GM19467 (cell line): ENCODE results near the gene CCDC141.
A peak's percentile ranks its signal among the peaks of the same experiment; 100 is the strongest.
"Not testable (repeated sequence)": the region's sequence is repeated elsewhere in the genome, so short reads cannot be mapped to it uniquely, and the experiment has no call there.

Source experiments
- ATAC-seq: cut with Tn5 transposase; IDR thresholded peaks from one replicate; pipeline ENCODE4 v1.9.1; 2021; ENCODE audit warnings: mild to moderate bottlenecking, moderate library complexity; ENCODE audit not compliant: unreplicated experiment

The CCDC141 gene

DNA sequence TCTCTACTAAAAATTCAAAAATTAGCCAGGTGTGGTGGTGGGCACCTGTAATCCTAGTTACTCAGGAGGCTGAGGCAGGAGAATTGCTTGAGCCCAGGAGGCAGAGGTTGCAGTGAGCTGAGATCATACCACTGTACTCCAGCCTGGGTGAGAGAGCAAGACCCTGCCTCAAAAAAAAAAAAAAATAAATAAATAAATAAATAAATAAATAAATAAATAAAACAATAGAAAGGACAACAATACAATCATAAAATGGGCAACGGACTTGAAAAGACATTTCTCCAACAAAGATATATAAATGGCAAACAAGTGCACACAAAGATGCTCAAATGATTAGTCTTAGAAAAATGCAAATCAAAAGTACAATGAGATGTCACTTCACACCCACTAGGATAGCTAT lies 60.5 kb downstream of the CCDC141 start:
- not testable (repeated sequence) for ATAC-seq

GRCh38 chr2:178982652-178983051 lies 67.3 kb downstream of the CCDC141 start:
- ATAC-seq, result not testable (repeated sequence)

- no peak for ATAC-seq
Observed at GRCh38 chr2:178980815-178981214, 69.1 kb downstream of the CCDC141 start.

GRCh38 chr2:178978667-178979066 lies 71.3 kb downstream of the CCDC141 start:
- ATAC-seq, result no peak

GRCh38 chr2:178976351-178976750 lies 73.6 kb downstream of the CCDC141 start:
- no peak for ATAC-seq

- no peak for ATAC-seq
Observed at GRCh38 chr2:178962805-178963433, 87.0 kb downstream of the CCDC141 start.

- no peak for ATAC-seq
Observed at GRCh38 chr2:178962152-178962551, 87.8 kb downstream of the CCDC141 start.

GRCh38 chr2:178954049-178954448 lies 95.9 kb downstream of the CCDC141 start:
- no peak for ATAC-seq

DNA sequence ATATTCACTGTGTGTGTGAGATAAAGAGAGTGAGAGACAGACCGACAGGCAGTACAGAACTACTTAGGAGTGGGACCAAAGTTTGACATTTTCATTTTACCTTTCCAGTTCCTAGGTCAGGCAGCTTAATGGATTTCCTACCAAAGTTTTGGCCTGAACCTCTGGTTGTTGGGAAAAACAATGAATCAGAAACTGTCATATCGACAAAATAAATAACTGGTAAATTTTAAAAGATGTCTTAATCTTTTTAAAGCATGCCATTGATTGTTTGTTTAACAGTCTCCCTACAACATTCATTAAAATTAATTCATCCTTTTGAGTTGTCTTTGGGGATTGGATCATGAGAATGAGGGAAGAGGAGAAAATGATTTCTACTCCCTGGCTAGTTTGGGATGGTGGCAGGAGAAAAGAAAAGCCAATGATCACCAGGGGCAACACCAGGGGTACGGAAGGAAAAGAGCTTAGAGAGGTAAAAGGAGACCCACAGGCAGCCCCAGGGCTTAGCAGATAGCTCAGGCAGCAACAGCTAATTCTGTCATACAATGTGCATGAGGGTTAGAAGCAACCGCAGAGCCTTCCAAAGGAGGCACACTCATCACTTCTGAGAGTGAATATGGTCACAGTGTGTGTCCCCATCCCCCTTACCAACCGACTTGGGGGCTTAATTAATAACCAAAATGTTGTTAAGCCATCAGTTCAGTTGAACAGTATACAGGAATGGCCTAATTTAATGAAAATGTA lies 98.5 kb downstream of the CCDC141 start:
- ATAC-seq, result no peak

DNA sequence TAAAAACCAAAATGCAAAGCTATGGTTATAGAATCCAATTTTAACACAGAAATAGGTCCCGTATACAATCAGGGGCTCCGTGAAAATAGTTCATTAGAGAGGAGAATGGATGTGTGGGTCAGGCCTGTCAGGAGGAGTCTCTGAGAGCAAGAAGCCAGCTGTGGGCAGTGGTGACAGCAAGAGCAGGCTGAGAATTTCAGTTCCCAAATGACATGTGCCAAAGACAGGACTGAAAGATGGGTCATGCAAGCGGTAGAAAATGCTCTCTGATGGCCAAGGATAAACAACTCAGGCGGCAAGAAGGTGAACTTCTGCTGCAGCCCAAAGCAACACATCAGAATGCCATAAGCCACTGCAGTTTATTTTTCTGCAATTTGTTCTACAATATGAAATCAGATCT lies 100.4 kb downstream of the CCDC141 start:
- ATAC-seq, result no peak

DNA sequence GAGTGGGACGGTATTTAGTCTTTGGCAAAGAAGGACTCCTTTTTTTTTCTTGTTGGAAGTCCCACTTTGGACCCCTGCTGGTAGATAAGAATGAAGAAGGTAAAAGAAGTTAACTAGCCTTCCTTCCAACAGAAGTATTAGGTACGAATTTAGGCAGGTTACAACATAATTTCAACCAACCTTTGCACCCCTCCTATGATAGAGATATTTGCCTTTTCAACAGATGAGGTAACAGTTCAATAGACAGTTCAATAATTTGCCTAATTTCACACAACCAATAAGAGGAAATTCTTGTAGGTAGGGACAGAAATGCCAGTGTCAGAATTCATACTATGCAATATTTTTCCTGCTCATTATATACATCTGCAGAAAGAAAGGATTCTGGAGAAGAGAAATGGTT lies 100.8 kb downstream of the CCDC141 start:
- ATAC-seq, result no peak

DNA sequence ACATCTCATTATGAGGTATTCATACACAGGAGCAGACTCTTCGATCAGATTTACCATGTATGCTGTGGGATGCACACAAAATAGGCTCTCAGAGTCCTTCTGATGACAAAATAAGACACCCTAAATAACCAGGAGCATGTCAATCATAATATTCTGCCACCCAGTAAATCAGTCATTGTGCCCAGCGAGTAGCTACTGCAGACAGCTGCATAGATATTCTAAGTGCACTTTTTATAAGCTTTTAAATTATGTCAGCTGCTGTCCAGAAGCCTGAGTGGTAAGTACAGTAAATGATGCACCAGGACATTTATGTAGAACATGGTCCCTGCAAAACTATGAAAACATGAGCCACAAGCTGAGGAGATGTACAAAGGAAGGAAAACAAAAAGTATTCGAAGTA lies 102.9 kb downstream of the CCDC141 start:
- no peak for ATAC-seq

DNA sequence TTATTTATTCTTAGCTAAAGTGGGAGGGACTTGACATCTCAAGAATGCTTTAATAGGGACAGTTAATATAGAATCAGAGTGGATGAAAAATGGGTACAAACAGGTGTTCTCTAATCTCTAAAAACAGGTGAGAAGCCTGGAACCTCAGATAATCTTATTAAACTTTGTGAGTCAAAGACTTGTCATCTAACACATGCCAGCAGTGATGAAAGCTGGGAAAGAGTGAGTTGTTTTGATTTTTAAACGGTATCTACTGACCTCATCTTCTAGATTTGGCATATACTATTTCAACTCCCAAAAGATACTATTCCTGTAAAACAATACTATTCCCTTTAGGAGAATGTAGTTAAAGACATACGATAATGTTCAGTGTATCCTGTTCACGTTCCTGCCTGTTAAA lies 103.4 kb downstream of the CCDC141 start:
- no peak for ATAC-seq

DNA sequence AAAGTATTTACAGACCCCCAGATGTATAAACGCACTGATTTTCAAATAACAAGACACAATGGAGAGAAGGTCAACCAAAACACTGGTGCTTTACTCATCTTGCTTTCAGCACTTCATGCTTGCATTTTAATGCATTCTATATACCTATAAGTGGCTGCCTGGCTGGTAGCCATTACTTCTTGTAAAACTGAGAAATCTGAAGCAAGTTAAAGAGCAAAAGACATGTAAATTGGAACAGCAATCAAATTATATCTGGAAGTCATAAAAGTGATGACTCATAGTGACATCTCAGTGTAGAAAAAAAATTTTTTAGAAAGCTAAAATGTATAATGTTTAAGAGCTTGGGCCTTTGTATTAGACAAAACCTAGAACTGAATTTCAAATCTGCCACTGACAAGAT lies 106.2 kb downstream of the CCDC141 start:
- ATAC-seq, result no peak

DNA sequence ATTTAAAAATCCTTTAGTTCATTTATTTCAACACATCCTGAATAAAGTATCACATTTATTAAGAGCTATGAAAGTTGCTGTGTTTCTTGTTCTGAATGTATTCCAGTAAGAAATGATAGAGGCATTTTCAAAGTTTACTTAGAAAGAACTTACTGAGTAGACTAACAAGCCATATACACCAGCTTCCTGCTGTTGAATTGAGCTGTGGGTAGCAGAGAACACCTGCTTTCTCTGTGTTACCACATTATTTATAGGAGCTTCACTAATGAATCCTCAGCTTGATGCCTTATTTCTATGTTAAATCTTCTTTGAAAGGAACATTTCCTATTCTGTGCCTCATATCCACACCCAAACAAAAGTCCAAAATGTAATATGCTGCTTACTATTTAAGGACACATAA lies 115.4 kb downstream of the CCDC141 start:
- ATAC-seq, result no peak

DNA sequence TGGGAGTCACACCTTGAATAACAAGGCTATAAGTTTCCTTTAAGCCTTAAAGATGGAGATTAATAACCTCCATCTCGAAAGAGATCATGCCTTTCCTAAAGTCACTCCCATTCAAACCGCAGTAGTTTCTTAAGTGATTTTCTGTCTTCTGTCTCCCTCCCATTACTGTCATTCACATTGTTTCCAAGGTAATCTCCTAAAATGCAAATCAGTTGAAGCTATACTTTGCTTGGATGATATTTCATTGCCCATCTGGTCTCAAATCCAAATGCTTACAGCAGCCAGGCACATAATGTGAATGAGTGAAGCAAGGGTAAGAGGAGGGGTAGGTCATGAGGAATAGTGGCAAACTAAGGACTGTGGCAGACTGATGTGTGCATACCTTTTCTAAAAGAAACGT lies 116.4 kb downstream of the CCDC141 start:
- ATAC-seq, result no peak

GRCh38 chr2:178928077-178928476 lies 121.9 kb downstream of the CCDC141 start:
- peak; percentile 64 for ATAC-seq

DNA sequence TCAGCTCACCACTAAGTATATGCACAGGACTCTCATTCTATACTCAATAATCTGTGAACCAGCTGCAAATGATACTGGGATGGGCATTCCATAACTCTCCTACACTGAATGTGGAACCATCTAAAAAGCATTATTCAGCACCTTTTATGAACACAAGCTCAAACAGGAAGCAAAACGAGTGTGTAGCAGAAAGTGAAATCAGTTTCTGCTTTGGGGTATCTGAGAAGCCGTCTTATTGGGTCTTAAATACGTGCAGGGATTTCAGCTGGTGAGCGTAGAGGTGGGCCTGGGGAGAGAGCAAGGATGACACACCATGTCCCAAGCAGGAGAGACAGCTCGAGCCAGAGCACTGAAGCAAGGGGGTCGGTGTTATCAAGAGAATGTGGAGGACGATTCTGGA lies 122.8 kb downstream of the CCDC141 start:
- peak; percentile 58 for ATAC-seq

- ATAC-seq, result no peak
Observed at GRCh38 chr2:178924817-178925216, 125.1 kb downstream of the CCDC141 start.

- no peak for ATAC-seq
Observed at GRCh38 chr2:178923546-178923945, 126.4 kb downstream of the CCDC141 start.

- no peak for ATAC-seq
Observed at GRCh38 chr2:178920916-178921513, 128.9 kb downstream of the CCDC141 start.

- ATAC-seq, result no peak
Observed at GRCh38 chr2:178917555-178917954, 132.4 kb downstream of the CCDC141 start.
